HG03064 (cell line): Measurements from ENCODE around the gene FCRL3.

ENCODE experiments used
- ATAC-seq: cut with Tn5 transposase; IDR thresholded peaks from one replicate; pipeline ENCODE4 v1.9.1; 2021; ENCODE audit warnings: low read depth; ENCODE audit not compliant: unreplicated experiment

Gene FCRL3

GRCh38 chr1:157691285-157691920 is 9.2 kb downstream of the FCRL3 start:
- ATAC-seq, result no peak

DNA sequence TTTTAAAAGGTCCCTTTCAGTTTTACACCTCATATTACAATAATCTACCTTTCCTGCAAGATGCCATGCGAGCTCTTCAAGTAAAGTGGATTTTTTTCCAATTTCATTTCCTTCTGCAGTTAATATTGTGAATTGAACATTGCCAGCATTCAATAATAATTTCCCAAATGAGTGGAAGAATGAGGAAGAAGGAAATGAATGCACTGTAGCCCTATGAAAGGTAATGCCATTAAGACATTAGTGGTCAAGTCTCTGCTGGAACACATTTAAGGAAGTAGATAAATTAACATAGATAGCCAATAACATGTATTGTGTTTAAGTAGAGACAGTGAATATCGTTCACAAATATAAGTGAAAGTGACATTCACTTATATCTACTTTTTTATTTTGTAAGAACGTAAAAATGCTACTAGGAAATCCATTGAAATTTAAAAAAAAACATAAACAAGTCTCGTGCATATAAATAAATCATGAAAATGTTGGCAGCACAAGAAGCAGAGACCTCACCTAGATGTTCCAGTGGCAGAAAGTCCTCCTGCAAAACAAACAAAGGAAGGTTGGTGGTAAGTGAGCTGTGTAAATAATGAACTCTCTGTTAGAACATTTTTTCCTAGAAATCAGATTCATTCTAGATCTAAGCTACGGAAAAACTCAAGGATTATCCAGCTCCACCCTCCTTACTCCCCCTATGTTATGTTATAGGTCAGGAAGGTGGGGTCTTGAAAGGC is 17.7 kb downstream of the FCRL3 start:
- no peak for ATAC-seq

DNA sequence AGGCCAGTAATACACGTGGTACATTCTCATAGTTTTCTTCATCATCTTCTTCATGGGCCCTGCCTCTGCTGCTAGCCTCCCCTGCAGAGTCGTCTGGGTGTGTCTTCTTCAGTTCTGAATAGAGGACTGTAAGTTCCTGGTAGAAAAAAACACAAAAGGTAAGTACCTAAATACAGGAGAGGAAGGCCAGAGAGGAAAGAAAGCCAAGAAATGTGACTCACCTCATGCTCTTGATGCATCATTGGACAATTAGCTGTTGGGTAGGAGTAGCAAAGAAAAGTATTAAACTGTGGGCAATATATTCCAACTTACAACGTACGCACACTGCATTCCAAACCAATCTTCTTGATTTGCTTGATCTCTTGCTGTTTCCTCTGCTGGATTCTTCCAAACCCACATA is 21.8 kb downstream of the FCRL3 start:
- ATAC-seq, result no peak

GRCh38 chr1:157673008-157673407 is 27.6 kb downstream of the FCRL3 start:
- ATAC-seq, result no peak

- no peak for ATAC-seq
Measured at GRCh38 chr1:157671895-157672294, 28.7 kb downstream of the FCRL3 start.

GRCh38 chr1:157659576-157660247 is 40.9 kb downstream of the FCRL3 start:
- ATAC-seq, result no peak

- ATAC-seq, result no peak
Measured at GRCh38 chr1:157658571-157658970, 42.0 kb downstream of the FCRL3 start.

- no peak for ATAC-seq
Measured at GRCh38 chr1:157653494-157653873, 47.1 kb downstream of the FCRL3 start.

GRCh38 chr1:157652859-157653493 is 47.6 kb downstream of the FCRL3 start:
- peak; percentile 97 for ATAC-seq

- no peak for ATAC-seq
Measured at GRCh38 chr1:157648317-157648716, 52.3 kb downstream of the FCRL3 start.

DNA sequence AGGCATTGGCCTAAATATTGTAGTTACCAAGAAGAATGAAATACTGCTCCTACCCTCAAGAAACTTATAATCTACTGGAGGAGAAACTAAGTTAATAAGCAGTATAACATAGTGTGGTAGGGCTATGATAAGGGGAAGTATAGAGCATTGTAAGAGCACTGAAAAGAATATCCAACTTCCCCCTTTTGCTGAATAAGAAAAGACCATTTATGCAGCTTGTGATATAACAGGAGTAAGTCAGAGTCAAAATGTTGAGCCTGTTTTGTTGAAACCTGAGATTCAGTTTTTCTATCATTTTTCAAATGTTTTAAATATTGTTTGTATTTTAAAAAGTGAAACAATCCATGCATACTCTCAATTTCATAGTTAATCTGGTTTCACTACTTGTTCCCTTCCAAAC is 54.4 kb downstream of the FCRL3 start:
- no peak for ATAC-seq

GRCh38 chr1:157641177-157641576 is 59.4 kb downstream of the FCRL3 start:
- no peak for ATAC-seq

GRCh38 chr1:157639800-157640199 is 60.8 kb downstream of the FCRL3 start:
- ATAC-seq, result no peak

DNA sequence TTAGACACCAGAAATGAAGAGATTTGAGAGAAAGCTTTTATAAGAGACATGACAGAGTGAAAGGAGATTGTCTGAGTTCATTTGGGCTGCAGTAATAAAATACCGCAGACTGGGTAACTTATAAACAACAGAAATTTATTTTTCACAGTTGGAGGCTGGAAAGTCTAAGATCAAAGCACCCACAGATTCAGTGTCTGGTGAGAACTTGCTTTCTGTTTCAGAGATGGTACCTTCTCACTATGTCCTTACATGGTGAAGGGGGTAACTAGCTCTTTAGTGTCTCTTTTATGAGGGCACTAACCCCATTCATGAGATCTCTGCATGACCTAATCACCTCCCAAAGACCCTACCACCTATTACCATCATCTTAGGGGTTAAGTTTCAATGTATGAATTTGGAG is 71.8 kb downstream of the FCRL3 start:
- no peak for ATAC-seq
